ENCODE measurements around the gene IQGAP2. TPM values are rescaled to one million over a fixed set of nuclear protein-coding genes. Genes with fewer than 3 reads are reported as not detected.
A peak's percentile ranks its signal among the peaks of the same experiment; 100 is the strongest.
"Not testable (repeated sequence)": the region's sequence is repeated elsewhere in the genome, so short reads cannot be mapped to it uniquely, and the experiment has no call there.

The IQGAP2 gene
- total RNA-seq, 1 experiment from 2014 or later = 8.3 TPM

GRCh38 chr5:76576996-76577395, 173.9 kb downstream of the IQGAP2 start:
- no peak for DNase-seq (ENCODE audit: low spot score)

- DNase-seq (ENCODE audit: low spot score) = no peak
Observed at GRCh38 chr5:76579166-76579937, 176.3 kb downstream of the IQGAP2 start.

GRCh38 chr5:76580981-76581380, 177.9 kb downstream of the IQGAP2 start:
- no peak for DNase-seq (ENCODE audit: low spot score)

GRCh38 chr5:76582230-76583162, 179.4 kb downstream of the IQGAP2 start:
- DNase-seq (ENCODE audit: low spot score) = peak; percentile 11

- DNase-seq (ENCODE audit: low spot score) = peak; percentile 11
Observed at GRCh38 chr5:76583163-76584047, 180.3 kb downstream of the IQGAP2 start.

GRCh38 chr5:76585783-76586217, 182.7 kb downstream of the IQGAP2 start:
- DNase-seq (ENCODE audit: low spot score) = no peak

- DNase-seq (ENCODE audit: low spot score) = no peak
Observed at GRCh38 chr5:76586531-76586930, 183.4 kb downstream of the IQGAP2 start.

- no peak for DNase-seq (ENCODE audit: low spot score)
Observed at GRCh38 chr5:76590027-76590426, 186.9 kb downstream of the IQGAP2 start.

GRCh38 chr5:76591366-76591765, 188.3 kb downstream of the IQGAP2 start:
- no peak for DNase-seq (ENCODE audit: low spot score)

- no peak for DNase-seq (ENCODE audit: low spot score)
Observed at GRCh38 chr5:76592692-76593091, 189.6 kb downstream of the IQGAP2 start.

- no peak for DNase-seq (ENCODE audit: low spot score)
Observed at GRCh38 chr5:76594107-76594506, 191.0 kb downstream of the IQGAP2 start.

- DNase-seq (ENCODE audit: low spot score) = no peak
Observed at GRCh38 chr5:76595755-76596481, 192.8 kb downstream of the IQGAP2 start.

GRCh38 chr5:76598531-76598930, 195.4 kb downstream of the IQGAP2 start:
- DNase-seq (ENCODE audit: low spot score) = no peak

- DNase-seq (ENCODE audit: low spot score) = no peak
Observed at GRCh38 chr5:76600716-76601115, 197.6 kb downstream of the IQGAP2 start.

GRCh38 chr5:76601470-76601869, 198.4 kb downstream of the IQGAP2 start:
- DNase-seq (ENCODE audit: low spot score) = peak; percentile 70

GRCh38 chr5:76602094-76602726, 199.1 kb downstream of the IQGAP2 start:
- DNase-seq (ENCODE audit: low spot score) = no peak

- not testable (repeated sequence) for DNase-seq (ENCODE audit: low spot score)
Observed at GRCh38 chr5:76603991-76604390, 200.9 kb downstream of the IQGAP2 start.

GRCh38 chr5:76604838-76605237, 201.8 kb downstream of the IQGAP2 start:
- peak; percentile 26 for DNase-seq (ENCODE audit: low spot score)

- DNase-seq (ENCODE audit: low spot score) = no peak
Observed at GRCh38 chr5:76606701-76607100, 203.6 kb downstream of the IQGAP2 start.

GRCh38 chr5:76607353-76607871, 204.3 kb downstream of the IQGAP2 start:
- no peak for DNase-seq (ENCODE audit: low spot score)

Data from A172 (cell line).